GM12878 (cell line): ENCODE results near the gene PEAR1. TPM values are rescaled to one million over a fixed set of nuclear protein-coding genes. Genes with fewer than 3 reads are reported as not detected.

Experiments used
- ATAC-seq: fragments of 200-7000 bp; cut with Tn5 transposase; 3 replicates; pipeline ENCODE4 v1.9.1; 2020; ENCODE audit warnings: mild to moderate bottlenecking, moderate library complexity
- BruUV-seq: library from RNA; stranded (reverse); fragments of 400-500 nt; replicated peaks from 2 replicates; lab custom pipeline; 2021; lab: Mats Ljungman, UMichigan
- CTCF ChIA-PET: fragments of 300-600 bp; sonication (Branson Sonifier 250); formaldehyde crosslinking; extraction: SDS; loops from one replicate; lab custom pipeline; 2021; ENCODE audit warnings: inconsistent platforms; lab: Yijun Ruan, JAX
- POLR2A ChIA-PET: fragments of 350-600 bp; formaldehyde crosslinking; extraction: SDS; loops from one replicate; lab custom pipeline; 2021; ENCODE audit warnings: inconsistent platforms; lab: Charles Lee
- RAD21 ChIA-PET: fragments of 300-600 bp; sonication (Branson Sonifier 250); formaldehyde crosslinking; loops from one replicate; lab custom pipeline; 2023; ENCODE audit warnings: antibody characterized with exemption; ENCODE audit not compliant: unreplicated experiment; lab: Charles Lee
- SMC1A ChIA-PET: fragments of 300-600 bp; sonication (Branson Sonifier 250); formaldehyde crosslinking; loops from one replicate; lab custom pipeline; 2023; ENCODE audit not compliant: unreplicated experiment, uncharacterized antibody; lab: Charles Lee
- DNase-seq: peaks from one replicate; pipeline ENCODE4 v3.0.0-alpha.2; 2011; ENCODE audit warnings: low read depth, low spot score
- FAIRE-seq: peaks from 3 replicates; lab custom pipeline; 2011; peaks lifted over from hg19 to GRCh38; lab: Jason Lieb, UNC
- H2AFZ ChIP-seq: 2 replicates; pipeline ENCODE4 v1.6.0; 2011; ENCODE audit warnings: low read depth, low read length, control low read depth; ENCODE audit not compliant: control insufficient read depth
- H3K27ac ChIP-seq: 2 replicates; pipeline ENCODE4 v1.5.1; 2011; ENCODE audit warnings: control low read depth; ENCODE audit not compliant: control insufficient read depth, insufficient read depth
- H3K27me3 ChIP-seq, 2 experiments: replicated peaks in 1 of 2; 2 replicates each; pipeline versions ENCODE4 v1.6.0 to v1.6.1; 2011; ENCODE audit warnings: low read length in 1 of 2; ENCODE audit not compliant: control insufficient read depth in 2 of 2, insufficient read depth in 2 of 2
- H3K36me3 ChIP-seq, 2 experiments: 2 replicates each; pipeline ENCODE4 v1.5.1; 2011; ENCODE audit warnings: low read length in 1 of 2; ENCODE audit not compliant: control insufficient read depth in 2 of 2, insufficient read depth in 2 of 2
- H3K4me1 ChIP-seq: 2 replicates; pipeline ENCODE4 v1.6.1; 2011; ENCODE audit warnings: mild to moderate bottlenecking, low read length, moderate library complexity, mixed read lengths; ENCODE audit not compliant: control insufficient read depth, insufficient read depth
- H3K4me2 ChIP-seq: 2 replicates; pipeline ENCODE4 v1.6.0; 2011; ENCODE audit warnings: control low read depth; ENCODE audit not compliant: control insufficient read depth, insufficient read depth
- H3K4me3 ChIP-seq: fragments of 200-600 bp; sonication (generic); 2 replicates; pipeline ENCODE4 v1.5.1; 2016
- H3K79me2 ChIP-seq: 2 replicates; pipeline ENCODE4 v1.6.0; 2011; ENCODE audit warnings: low read length; ENCODE audit not compliant: control insufficient read depth, insufficient read depth
- H3K9ac ChIP-seq: 2 replicates; pipeline ENCODE4 v1.8.0; 2011; ENCODE audit warnings: low read length, control low read depth, mixed read lengths; ENCODE audit not compliant: control insufficient read depth, insufficient read depth
- H3K9me3 ChIP-seq: replicated peaks from 3 replicates; pipeline ENCODE4 v1.5.1; 2011; ENCODE audit warnings: mild to moderate bottlenecking, low read length; ENCODE audit not compliant: control insufficient read depth, insufficient read depth
- H4K20me1 ChIP-seq: 2 replicates; pipeline ENCODE4 v1.6.0; 2011; ENCODE audit not compliant: control insufficient read depth, insufficient read depth
- ATF7 ChIP-seq: fragments of 450-650 bp; IDR thresholded peaks from 2 replicates; pipeline ENCODE4 v1.6.1; 2016; ENCODE audit warnings: low read depth, mild to moderate bottlenecking
- FOXM1 ChIP-seq: IDR thresholded peaks from 2 replicates; pipeline ENCODE4 v1.6.1; 2012; ENCODE audit warnings: low read depth, mild to moderate bottlenecking, inconsistent platforms, low read length, moderate library complexity
- HDAC6 ChIP-seq: fragments of 200-600 bp; sonication (generic); IDR thresholded peaks from one replicate; pipeline ENCODE4 v1.8.0; 2017; ENCODE audit warnings: antibody characterized with exemption; ENCODE audit not compliant: unreplicated experiment
- KAT2A ChIP-seq: conservative IDR thresholded peaks from 2 replicates; pipeline ENCODE4 v1.6.1; 2011; ENCODE audit warnings: low read depth, low read length; ENCODE audit not compliant: control insufficient read depth
- PML ChIP-seq: IDR thresholded peaks from 2 replicates; pipeline ENCODE4 v1.6.1; 2012; ENCODE audit warnings: low read length, inconsistent platforms
- RAD21 ChIP-seq: IDR thresholded peaks from 2 replicates; pipeline ENCODE4 v1.6.1; 2011; ENCODE audit warnings: mild to moderate bottlenecking, low read depth, low read length, moderate library complexity; ENCODE audit not compliant: insufficient read depth
- RUNX3 ChIP-seq: IDR thresholded peaks from 2 replicates; pipeline ENCODE4 v1.6.1; 2012; ENCODE audit warnings: low read length, inconsistent platforms
- ZNF207 ChIP-seq: fragments of 450-650 bp; IDR thresholded peaks from 2 replicates; pipeline ENCODE4 v1.6.1; 2014; ENCODE audit warnings: antibody characterized with exemption, mild to moderate bottlenecking, borderline replicate concordance
- WGBS: methylation state at CpG from one replicate; pipeline ENCODE4 v1.1.6; 2016; ENCODE audit warnings: low lambda C conversion rate; ENCODE audit not compliant: insufficient replicate concordance, insufficient coverage; ENCODE audit errors: missing lambda C conversion rate; 5-methylcytosine and 5-hydroxymethylcytosine counted together
- in situ Hi-C: fragments of 300-500 bp; cut with MboI; formaldehyde crosslinking; loops from 9 replicates; pipeline ENCODE4 v1.14.3; 2018; ENCODE audit warnings: mixed read lengths
- intact Hi-C: fragments of 100-400 bp; cut with micrococcal nuclease; formaldehyde crosslinking; loops from one replicate; pipeline ENCODE4 v1.14.2; 2022; ENCODE audit not compliant: unreplicated experiment
- polyA plus RNA-seq, 11 experiments: library from polyadenylated mRNA; depleted of rRNA in 4 of 11; unstranded in 6 of 11; stranded (reverse) in 5 of 11; fragments of >200 nt; fragmentation: Nextera tagmentation in 4 of 11; fragmentation: Illumina TruSeq in 1 of 11; extraction: Ambion mirVana in 4 of 11; extraction: Trizol in 1 of 11; gene quantifications; 1 replicate in 1 of 11; 2 replicates in 10 of 11; pipeline versions ENCODE4 v1.2.1 to v1.2.3, GENCODE V29; 2011 to 2016; ENCODE audit warnings: inconsistent platforms in 2 of 11, missing spikeins in 2 of 11, low read depth in 1 of 11
- total RNA-seq, 4 experiments: library from RNA; depleted of rRNA in 3 of 4; stranded (reverse); fragments of >200 nt in 3 of 4; fragmentation: Illumina TruSeq in 1 of 4; extraction: Trizol in 1 of 4; gene quantifications; 2 replicates each; pipeline versions ENCODE4 v1.2.1 to v1.2.3, GENCODE V29; 2013 to 2021

The PEAR1 gene
- total and polyA plus RNA-seq, 10 of the 15 experiments (the other 5 are each of a cell fraction or from before 2014, with no cell fraction given) = not detected

DNA sequence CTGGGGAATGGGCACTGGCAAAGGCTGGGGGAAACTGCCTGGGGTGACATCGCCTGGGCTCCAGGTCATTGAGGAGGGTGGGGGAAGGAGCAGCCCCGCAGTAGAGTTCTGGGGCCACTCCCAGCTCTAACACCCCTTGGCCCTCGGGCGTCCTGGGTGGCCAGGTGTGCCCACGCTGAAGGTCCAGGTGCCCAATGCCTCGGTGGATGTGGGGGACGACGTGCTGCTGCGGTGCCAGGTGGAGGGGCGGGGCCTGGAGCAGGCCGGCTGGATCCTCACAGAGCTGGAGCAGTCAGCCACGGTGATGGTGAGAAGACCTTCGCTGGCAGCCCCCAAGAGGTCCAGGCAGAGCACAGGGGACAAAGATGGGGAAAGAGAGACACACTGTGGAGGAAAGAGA is 25.2 kb upstream of the PEAR1 start:
- no peak overlapping the region for H3K27ac ChIP-seq
- intact Hi-C loops (no loop called here), in situ Hi-C loops (no loop called here)
- H3K79me2 ChIP-seq = no peaks in the 10 kb centered on the region
- no peak overlapping the region for H3K4me3 ChIP-seq
- WGBS = 48% methylated on average over 13 of the region's 13 CpGs
- no peak overlapping the region for H3K9ac ChIP-seq
- H3K4me2 ChIP-seq = no peak overlapping the region
- no TSS peak for BruUV-seq
- ChIA-PET RAD21 (no interaction called here), POLR2A (no interaction called here), SMC1A (interaction anchor here (3.7 kb wide), 1 partner anchor 8 kb away, joined by 14 read pairs; the partner anchor contains the start of gene NTRK1), CTCF (interaction anchor here (1.0 kb wide), 1 partner anchor 142 kb away, joined by 3 read pairs; no protein-coding TSS in a partner anchor)
- no peaks in the 10 kb centered on the region for H4K20me1 ChIP-seq
- H3K9me3 ChIP-seq = no peaks in the 10 kb centered on the region
- H3K27me3 ChIP-seq = no peaks in the 10 kb centered on the region; a peak in 1 of 4 replicates
- H2AFZ ChIP-seq = no peak overlapping the region
- DNase-seq = no peak
- FAIRE-seq = no peak
- H3K4me1 ChIP-seq = peaks cover 5% of the 10 kb centered on the region
- peak; percentile 40; the same call in 2 of the 3 replicates for ATAC-seq
- no peaks in the 10 kb centered on the region for H3K36me3 ChIP-seq
- TF ChIP-seq RAD21 (peak; percentile 16; the same call in 1 of the 2 replicates), FOXM1 (no peak)

DNA sequence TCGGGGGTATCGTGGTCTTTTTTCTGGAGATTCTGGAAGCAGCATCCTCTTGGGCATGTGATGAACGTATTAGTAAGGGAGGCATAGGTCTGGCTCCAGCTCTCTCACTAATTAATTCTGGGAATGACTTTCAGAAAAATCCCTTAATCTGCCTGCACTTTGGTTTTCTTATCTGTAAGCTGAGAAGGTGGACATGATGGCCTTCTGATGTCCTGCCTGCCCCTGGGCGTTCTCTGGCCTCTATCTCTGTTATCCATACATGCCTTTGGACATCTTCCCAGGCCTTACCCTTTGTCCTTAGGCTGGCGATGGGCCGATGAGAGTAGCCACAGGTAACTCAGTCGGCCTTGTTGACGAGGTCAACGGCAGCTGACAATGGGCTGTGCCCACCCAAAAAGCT is 24.1 kb upstream of the PEAR1 start:
- Histone ChIP-seq H3K36me3 (no peaks in the 10 kb centered on the region), H4K20me1 (no peaks in the 10 kb centered on the region), H3K4me2 (no peak overlapping the region), H3K79me2 (no peaks in the 10 kb centered on the region), H2AFZ (no peak overlapping the region), H3K27me3 (no peaks in the 10 kb centered on the region; a peak in 3 of 4 replicates), H3K4me1 (no peaks in the 10 kb centered on the region), H3K9ac (no peak overlapping the region), H3K27ac (no peak overlapping the region), H3K9me3 (no peaks in the 10 kb centered on the region), H3K4me3 (no peak overlapping the region)
- in situ Hi-C loops (no loop called here), intact Hi-C loops (no loop called here)
- TF ChIP-seq KAT2A (no peak), HDAC6 (no peak), ZNF207 (no peak), PML (no peak), RAD21 (no peak), ATF7 (no peak), RUNX3 (no peak)
- DNase-seq (no peak), ATAC-seq (no peak), FAIRE-seq (no peak)
- no TSS peak for BruUV-seq
- SMC1A ChIA-PET = interaction anchor here (1.2 to 3.7 kb wide), 2 partner anchors 9 to 52 kb away, joined by 3 to 14 read pairs; partner anchors contain the start of gene NTRK1
- CTCF ChIA-PET = interaction anchor here (1.0 to 2.5 kb wide), 4 partner anchors 9 to 180 kb away, joined by 3 to 11 read pairs (median 4); partner anchors contain the start of gene NTRK1
- POLR2A ChIA-PET = no interaction called here
- WGBS = 40% methylated on average over 9 of the region's 9 CpGs
- RAD21 ChIA-PET = no interaction called here
